Measurements from ENCODE around the gene AFG3L2. TPM values are rescaled to one million over a fixed set of nuclear protein-coding genes. Genes with fewer than 3 reads are reported as not detected.

Gene AFG3L2
- total RNA-seq, 1 donor from 2014 or later = 50.2 TPM

- DNase-seq (ENCODE audit: low read depth) = peak; percentile 31
- Histone ChIP-seq H3K27me3 (ENCODE audit: control insufficient read depth, insufficient read depth, low read length) (no peaks in the 10 kb centered on the region), H3K4me3 (ENCODE audit: low read depth, low read length) (no peak overlapping the region), H3K36me3 (ENCODE audit: control insufficient read depth, insufficient read depth, low read length) (no peaks in the 10 kb centered on the region)
- no peak for TF ChIP-seq CTCF (IDR thresholded peaks at IDR 0.05; ENCODE audit: insufficient read depth, low read length, poor library complexity, severe bottlenecking)
These were observed 32.4 kb upstream of the AFG3L2 start for GRCh38 chr18:12409469-12409868.

- H3K36me3 ChIP-seq (ENCODE audit: control insufficient read depth, insufficient read depth, low read length) = no peaks in the 10 kb centered on the region
- peak overlapping the region; percentile 53 for H3K4me3 ChIP-seq (ENCODE audit: low read depth, low read length)
- no peak for DNase-seq (ENCODE audit: low read depth)
- TF ChIP-seq CTCF (IDR thresholded peaks at IDR 0.05; ENCODE audit: insufficient read depth, low read length, poor library complexity, severe bottlenecking) = no peak
- H3K27me3 ChIP-seq (ENCODE audit: control insufficient read depth, insufficient read depth, low read length) = no peaks in the 10 kb centered on the region
These were observed 31.3 kb upstream of the AFG3L2 start for GRCh38 chr18:12408247-12408869.

GRCh38 chr18:12406371-12407111 is 29.5 kb upstream of the AFG3L2 start:
- DNase-seq (ENCODE audit: low read depth) = no peak
- TF ChIP-seq CTCF (IDR thresholded peaks at IDR 0.05; ENCODE audit: insufficient read depth, low read length, poor library complexity, severe bottlenecking) = no peak
- H3K36me3 ChIP-seq (ENCODE audit: control insufficient read depth, insufficient read depth, low read length) = no peaks in the 10 kb centered on the region
- no peak overlapping the region for H3K4me3 ChIP-seq (ENCODE audit: low read depth, low read length)
- no peaks in the 10 kb centered on the region for H3K27me3 ChIP-seq (ENCODE audit: control insufficient read depth, insufficient read depth, low read length)

- Histone ChIP-seq H3K27me3 (ENCODE audit: control insufficient read depth, insufficient read depth, low read length) (no peaks in the 10 kb centered on the region), H3K4me3 (ENCODE audit: low read depth, low read length) (no peak overlapping the region), H3K36me3 (ENCODE audit: control insufficient read depth, insufficient read depth, low read length) (no peaks in the 10 kb centered on the region)
- DNase-seq (ENCODE audit: low read depth) = no peak
- no peak for TF ChIP-seq CTCF (IDR thresholded peaks at IDR 0.05; ENCODE audit: insufficient read depth, low read length, poor library complexity, severe bottlenecking)
These were observed 28.0 kb upstream of the AFG3L2 start for GRCh38 chr18:12405066-12405465.

GRCh38 chr18:12403601-12404506 is 26.8 kb upstream of the AFG3L2 start:
- H3K4me3 ChIP-seq (ENCODE audit: low read depth, low read length) = no peak overlapping the region
- DNase-seq (ENCODE audit: low read depth) = peak; percentile 71
- H3K27me3 ChIP-seq (ENCODE audit: control insufficient read depth, insufficient read depth, low read length) = no peaks in the 10 kb centered on the region
- no peaks in the 10 kb centered on the region for H3K36me3 ChIP-seq (ENCODE audit: control insufficient read depth, insufficient read depth, low read length)
- TF ChIP-seq CTCF (IDR thresholded peaks at IDR 0.05; ENCODE audit: insufficient read depth, low read length, poor library complexity, severe bottlenecking) = no peak

All from kidney epithelial cell (primary cell).